Measurements from ENCODE around the gene DCLRE1C.

GRCh38 chr10:14925268-14925667 lies 28.6 kb downstream of the DCLRE1C start:
- no peak for TF ChIP-seq POLR2A (IDR thresholded peaks at IDR 0.05)
- no peak for TF ChIP-seq CTCF (IDR thresholded peaks at IDR 0.05)
